HL-60 (cell line): ENCODE data around the gene ZAP70.

ENCODE experiments used
- DNase-seq, 2 experiments: peaks; one replicate each; pipeline ENCODE4 v3.0.0-alpha.2; 2010 to 2020; ENCODE audit warnings: low read depth in 1 of 2, low spot score in 1 of 2
- H3K27ac ChIP-seq: fragments of 250-450 bp; sonication (Bioruptor Pico); replicated peaks from 2 replicates; pipeline ENCODE4 v1.5.1; 2020; ENCODE audit warnings: mild to moderate bottlenecking, moderate library complexity
- H3K27me3 ChIP-seq: fragments of 250-450 bp; sonication (Bioruptor Pico); 2 replicates; pipeline ENCODE4 v1.5.1; 2021; ENCODE audit warnings: mild to moderate bottlenecking, moderate library complexity; ENCODE audit not compliant: insufficient read depth, poor library complexity, severe bottlenecking
- H3K4me3 ChIP-seq: replicated peaks from 2 replicates; pipeline ENCODE4 v1.5.1; 2011; ENCODE audit warnings: mild to moderate bottlenecking, control low read depth, low read length; ENCODE audit not compliant: insufficient read depth
- CTCF ChIP-seq: IDR thresholded peaks from one replicate; pipeline ENCODE4 v1.5.1; 2011; ENCODE audit warnings: low read length, control low read depth, inconsistent platforms; ENCODE audit not compliant: insufficient read depth
- GABPA ChIP-seq: IDR thresholded peaks from 2 replicates; pipeline ENCODE4 v1.6.1; 2012; ENCODE audit warnings: low read depth
- POLR2AphosphoS5 ChIP-seq: IDR thresholded peaks from 2 replicates; pipeline ENCODE4 v1.6.1; 2012; ENCODE audit warnings: low read depth
- REST ChIP-seq: IDR thresholded peaks from 2 replicates; pipeline ENCODE4 v1.6.1; 2012; ENCODE audit warnings: low read depth; ENCODE audit not compliant: insufficient replicate concordance
- SPI1 ChIP-seq: IDR thresholded peaks from 2 replicates; pipeline ENCODE4 v1.6.1; 2012; ENCODE audit warnings: low read depth, mild to moderate bottlenecking, borderline replicate concordance

The ZAP70 gene

GRCh38 chr2:97714084-97714949, 941 bp downstream of the ZAP70 start:
- no peak overlapping the region for H3K4me3 ChIP-seq
- TF ChIP-seq SPI1: no peak
- no peak for TF ChIP-seq CTCF
- no peak for TF ChIP-seq REST
- TF ChIP-seq GABPA: no peak
- no peak for TF ChIP-seq POLR2AphosphoS5
- H3K27ac ChIP-seq: no peak overlapping the region

GRCh38 chr2:97714950-97715652, 1.7 kb downstream of the ZAP70 start:
- TF ChIP-seq POLR2AphosphoS5 (no peak), SPI1 (no peak), CTCF (no peak), GABPA (no peak), REST (no peak)
- DNase-seq: no peak
- Histone ChIP-seq H3K27me3 (no peaks in the 10 kb centered on the region), H3K27ac (no peak overlapping the region), H3K4me3 (no peak overlapping the region)

More at GRCh38 chr2:97714084-97714949, 941 bp downstream of the ZAP70 start:
- no peak for DNase-seq
- no peaks in the 10 kb centered on the region for H3K27me3 ChIP-seq

GRCh38 chr2:97715951-97716694, 2.7 kb downstream of the ZAP70 start:
- H3K27ac ChIP-seq: no peak overlapping the region
- DNase-seq: no peak
- H3K27me3 ChIP-seq: no peaks in the 10 kb centered on the region
- TF ChIP-seq POLR2AphosphoS5 (no peak), REST (no peak), SPI1 (no peak), GABPA (no peak), CTCF (no peak)
- no peak overlapping the region for H3K4me3 ChIP-seq
